H54 (cell line): ENCODE data around the gene CHD2.

ENCODE experiments used
- DNase-seq: peaks from one replicate; pipeline ENCODE4 v3.0.0; 2011; ENCODE audit warnings: low spot score, mixed read lengths; ENCODE audit not compliant: insufficient read length
- FAIRE-seq: peaks from 3 replicates; lab custom pipeline; 2011; peaks lifted over from hg19 to GRCh38; lab: Jason Lieb, UNC
- POLR2A ChIP-seq: IDR thresholded peaks from 2 replicates; pipeline ENCODE4 v1.6.1; 2011; ENCODE audit warnings: low read depth, mild to moderate bottlenecking, low read length

Gene CHD2

DNA sequence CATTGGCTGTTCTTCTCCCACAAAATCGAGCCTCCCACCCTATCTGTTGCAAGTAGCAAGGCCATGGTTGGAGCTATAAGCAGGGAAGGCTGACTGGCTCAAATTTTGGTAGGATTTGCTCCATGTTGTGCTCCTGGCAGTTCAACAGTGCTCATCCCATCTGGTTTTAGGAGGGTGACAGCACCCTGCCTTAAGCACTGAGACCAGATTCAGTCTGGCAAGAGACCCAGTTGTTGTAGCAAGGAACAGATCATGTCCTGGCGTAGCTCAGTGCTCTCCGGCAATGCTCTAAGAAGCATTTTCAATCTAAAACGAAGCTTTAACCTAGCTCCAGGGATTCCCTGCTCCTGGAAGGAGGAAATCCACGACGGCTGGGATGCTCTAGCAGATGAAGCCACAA is 97.7 kb downstream of the CHD2 start:
- no peak for FAIRE-seq
- DNase-seq: no peak

DNA sequence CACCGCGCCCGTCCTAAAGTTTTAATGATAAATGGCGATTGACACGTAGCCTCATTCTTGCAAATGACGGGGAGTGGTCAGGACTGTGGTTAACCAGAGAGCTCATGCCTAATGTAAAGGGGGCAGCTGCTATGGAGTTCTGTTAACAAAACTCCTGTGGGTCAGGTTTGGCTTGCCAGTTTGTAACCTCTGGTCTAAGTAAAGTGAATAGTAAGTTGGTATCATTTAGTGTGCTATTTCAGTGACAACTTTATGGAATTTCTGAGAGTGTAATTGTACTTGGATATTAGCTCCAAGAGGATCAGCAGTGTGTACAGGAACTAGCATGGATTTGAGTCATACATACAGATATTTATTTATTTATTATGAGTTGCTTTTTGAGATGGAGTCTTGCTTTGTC is 101.0 kb downstream of the CHD2 start:
- FAIRE-seq (no peak), DNase-seq (no peak)
- no peak for TF ChIP-seq POLR2A

More for the DNA sequence above, 97.7 kb downstream of the CHD2 start:
- no peak for TF ChIP-seq POLR2A

DNA sequence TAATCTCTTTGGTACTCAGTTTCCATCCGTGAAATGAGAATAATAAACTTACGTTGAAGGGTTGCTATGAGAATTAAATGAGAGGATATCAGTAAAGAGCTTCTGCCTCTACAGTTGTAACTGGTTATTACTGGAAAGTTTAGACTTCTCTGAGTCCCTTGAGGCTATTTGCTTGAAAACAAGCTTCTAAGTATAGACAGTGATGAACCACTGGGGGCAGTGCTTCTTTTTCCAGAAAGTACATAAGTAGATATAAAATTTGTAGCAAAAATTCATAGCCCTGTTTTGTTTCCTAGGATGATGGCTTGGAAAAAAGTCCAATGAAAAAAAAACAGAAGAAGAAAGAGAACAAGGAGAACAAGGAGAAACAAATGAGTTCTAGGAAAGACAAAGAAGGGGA is 101.8 kb downstream of the CHD2 start:
- DNase-seq (no peak), FAIRE-seq (no peak)
- no peak for TF ChIP-seq POLR2A

DNA sequence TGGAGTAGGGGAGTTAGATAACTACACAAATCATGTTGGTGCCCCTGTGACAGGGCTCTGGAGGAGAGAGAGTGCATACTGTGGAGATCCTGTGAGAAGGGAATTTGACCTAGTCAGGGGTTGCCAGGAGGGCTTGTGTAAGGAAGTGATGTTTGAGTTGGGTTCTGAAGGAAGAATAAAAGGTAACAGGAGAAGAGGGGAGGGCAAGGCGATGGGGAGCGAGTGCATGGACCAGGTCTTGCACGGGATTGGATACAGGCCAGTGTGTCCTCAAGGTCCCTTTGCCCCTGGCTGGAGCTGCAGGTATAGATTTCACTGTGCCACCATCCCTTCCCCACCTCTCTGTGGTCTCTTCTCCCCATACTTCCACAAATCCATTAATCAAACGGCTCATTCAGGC is 105.0 kb downstream of the CHD2 start:
- TF ChIP-seq POLR2A: no peak
- DNase-seq (no peak), FAIRE-seq (no peak)

DNA sequence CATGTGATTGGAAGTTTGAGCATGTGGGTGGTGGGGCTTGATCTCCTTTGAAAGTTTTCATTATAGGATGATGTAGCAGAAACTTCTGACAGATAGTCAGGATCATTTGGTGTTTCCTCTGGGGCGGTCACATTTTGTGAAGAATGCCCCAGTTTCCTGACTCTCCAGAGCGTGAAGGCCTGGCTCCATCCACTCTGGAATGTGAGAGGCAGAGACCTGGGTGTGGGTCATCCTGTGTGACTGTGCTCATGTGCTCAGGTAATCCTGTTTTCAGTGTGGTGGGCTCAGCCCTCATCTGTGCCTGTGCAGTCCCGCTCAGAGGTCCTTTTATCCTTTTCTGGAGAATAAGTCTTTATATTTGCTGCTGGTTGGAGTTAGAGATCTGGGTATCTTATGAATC is 107.9 kb downstream of the CHD2 start:
- no peak for TF ChIP-seq POLR2A
- no peak for FAIRE-seq

DNA sequence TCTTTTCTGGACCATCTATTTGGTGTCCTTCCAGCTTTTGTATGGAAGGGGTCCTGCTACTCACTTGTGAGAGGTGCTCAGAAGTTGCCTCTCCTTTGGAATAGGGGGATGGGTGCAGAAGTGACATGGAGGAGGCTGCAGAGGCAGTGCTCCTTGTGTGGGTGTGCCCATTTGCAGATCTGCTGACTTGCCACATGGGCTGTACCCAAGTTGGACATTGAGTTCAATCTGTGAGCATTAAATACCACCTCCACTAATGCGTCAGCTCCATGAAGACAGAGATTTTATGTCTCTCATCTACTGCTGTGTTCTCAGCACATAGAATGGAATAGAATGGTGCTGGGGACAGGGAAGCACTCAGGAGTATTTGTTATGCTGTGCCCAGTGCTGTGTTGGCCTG is 112.7 kb downstream of the CHD2 start:
- FAIRE-seq (no peak), DNase-seq (no peak)
- no peak for TF ChIP-seq POLR2A

More for the DNA sequence above, 107.9 kb downstream of the CHD2 start:
- no peak for DNase-seq

DNA sequence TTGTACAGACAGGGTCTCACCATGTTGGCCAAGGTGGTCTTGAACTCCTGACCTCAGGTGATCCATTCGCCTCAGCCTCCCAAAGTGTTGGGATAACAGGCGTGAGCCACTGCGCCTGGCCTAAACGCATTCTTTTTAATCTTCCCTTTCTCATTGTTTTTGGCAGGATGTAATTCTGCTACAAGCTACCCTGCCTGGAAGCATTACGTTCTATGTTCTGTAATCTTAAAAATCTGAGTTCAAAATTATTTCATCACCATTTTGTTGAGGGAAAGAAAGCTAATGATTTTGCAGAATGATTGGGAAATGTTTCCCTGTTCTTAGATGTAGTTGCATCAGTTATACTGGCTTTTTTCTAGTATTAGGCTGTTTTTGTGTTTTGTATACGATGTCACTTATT is 117.4 kb downstream of the CHD2 start:
- TF ChIP-seq POLR2A: no peak
- DNase-seq: no peak
- FAIRE-seq: no peak

DNA sequence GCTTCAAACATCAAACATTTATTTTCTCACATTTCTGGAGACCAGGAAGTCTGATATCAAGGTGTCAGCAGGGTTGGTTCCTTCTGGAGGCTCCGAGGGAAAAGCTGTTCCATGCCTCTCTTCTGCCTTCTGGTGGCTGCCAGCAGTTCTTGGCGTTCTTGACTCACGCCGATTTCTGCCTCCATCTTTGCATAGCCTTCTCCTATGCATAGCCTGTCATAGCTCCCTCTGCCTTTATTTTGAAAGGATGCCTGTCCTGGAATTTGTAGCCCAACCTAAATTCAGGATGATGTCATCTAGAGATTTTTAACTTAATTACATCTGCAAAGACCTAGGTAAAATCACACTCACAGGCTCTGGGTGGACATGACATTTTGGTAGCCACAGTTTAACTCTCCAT is 118.5 kb downstream of the CHD2 start:
- DNase-seq (no peak), FAIRE-seq (no peak)
- no peak for TF ChIP-seq POLR2A

- TF ChIP-seq POLR2A: no peak
- DNase-seq (no peak), FAIRE-seq (no peak)
Observed at GRCh38 chr15:93019090-93019489, 119.0 kb downstream of the CHD2 start.

GRCh38 chr15:93019971-93020370 is 119.8 kb downstream of the CHD2 start:
- DNase-seq (no peak), FAIRE-seq (no peak)
- no peak for TF ChIP-seq POLR2A

- no peak for TF ChIP-seq POLR2A
- DNase-seq: no peak
- FAIRE-seq: no peak
Observed at GRCh38 chr15:93020976-93021772, 121.0 kb downstream of the CHD2 start.

GRCh38 chr15:93024293-93024692 is 124.2 kb downstream of the CHD2 start:
- FAIRE-seq: no peak
- no peak for TF ChIP-seq POLR2A
- DNase-seq: no peak

- FAIRE-seq (no peak), DNase-seq (no peak)
- TF ChIP-seq POLR2A: no peak
Observed at GRCh38 chr15:93024716-93025624, 124.8 kb downstream of the CHD2 start.

DNA sequence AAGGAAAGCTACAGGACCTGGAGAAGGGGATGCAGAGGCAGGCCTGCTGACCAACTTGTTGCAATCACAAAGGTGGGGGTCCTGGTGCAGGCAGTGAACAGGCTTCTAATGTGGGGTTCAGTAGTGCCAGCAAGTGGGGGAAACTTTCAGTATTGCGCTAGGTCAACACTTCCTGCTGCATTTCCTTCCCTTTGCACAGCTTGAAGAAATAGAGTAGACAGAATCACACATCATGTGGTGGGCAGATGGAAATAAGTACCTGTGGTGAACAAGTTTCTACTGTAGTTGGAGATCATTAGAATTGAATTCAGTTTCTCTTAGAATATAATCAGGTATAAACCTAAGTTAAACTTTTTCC is 125.5 kb downstream of the CHD2 start:
- FAIRE-seq: no peak
- TF ChIP-seq POLR2A: no peak
- no peak for DNase-seq
